HEK293 (cell line): ENCODE measurements around the gene SVOPL.
A peak's percentile ranks its signal among the peaks of the same experiment; 100 is the strongest.

Experiments
- CTCF ChIA-PET: fragments of 350-600 bp; formaldehyde crosslinking; extraction: SDS; loops from one replicate; lab custom pipeline; 2021; ENCODE audit warnings: antibody characterized with exemption; lab: Yijun Ruan, JAX
- POLR2A ChIA-PET: fragments of 300-600 bp; formaldehyde crosslinking; extraction: SDS; loops from one replicate; lab custom pipeline; 2020; ENCODE audit warnings: antibody characterized with exemption, inconsistent platforms; lab: Yijun Ruan, JAX
- H3K27ac ChIP-seq: fragments of 200-500 bp; sonication (Bioruptor generic); 2 replicates; pipeline ENCODE4 v1.5.1; 2014; ENCODE audit warnings: low read depth, low read length, control low read depth, inconsistent platforms; ENCODE audit errors: extremely low read depth
- H3K36me3 ChIP-seq, 2 experiments: fragments of 200-500 bp in 1 of 2; sonication (Bioruptor generic) in 1 of 2; 1 replicate in 1 of 2; 2 replicates in 1 of 2; pipeline ENCODE4 v1.5.1; 2014 to 2017; ENCODE audit warnings: inconsistent platforms in 2 of 2, low read length in 2 of 2; ENCODE audit not compliant: control insufficient read depth in 2 of 2, insufficient read depth in 1 of 2
- H3K4me1 ChIP-seq: fragments of 200-500 bp; sonication (Bioruptor generic); 2 replicates; pipeline ENCODE4 v1.5.1; 2014; ENCODE audit warnings: mild to moderate bottlenecking, low read length, inconsistent platforms; ENCODE audit not compliant: control insufficient read depth, insufficient read depth
- H3K4me3 ChIP-seq: 2 replicates; pipeline ENCODE4 v1.5.1; 2011; ENCODE audit warnings: low read depth, mild to moderate bottlenecking, control low read depth, low read length, moderate library complexity
- H3K9me3 ChIP-seq: fragments of 200-500 bp; sonication (Bioruptor generic); 2 replicates; pipeline ENCODE4 v1.5.1; 2014; ENCODE audit warnings: low read depth, low read length, inconsistent platforms; ENCODE audit not compliant: control insufficient read depth, insufficient read depth
- BCL11A ChIP-seq: fragments of 450-650 bp; formaldehyde crosslinking; IDR thresholded peaks from 2 replicates; pipeline ENCODE4 v1.5.1; 2016; ENCODE audit warnings: low read depth, missing biosample characterization, missing genetic modification characterization
- BCL11B ChIP-seq: fragments of 450-650 bp; formaldehyde crosslinking; IDR thresholded peaks from 2 replicates; pipeline ENCODE4 v1.5.1; 2016; ENCODE audit warnings: low read depth, missing biosample characterization, missing genetic modification characterization
- HOXC10 ChIP-seq: sonication (generic); formaldehyde crosslinking; IDR thresholded peaks from 2 replicates; pipeline ENCODE4 v1.8.1; 2023; ENCODE audit warnings: mild to moderate bottlenecking, missing genetic modification reagents
- KLF17 ChIP-seq: fragments of 450-650 bp; formaldehyde crosslinking; IDR thresholded peaks from 2 replicates; pipeline ENCODE4 v1.5.1; 2016; ENCODE audit warnings: missing biosample characterization, missing genetic modification characterization
- SCRT1 ChIP-seq: fragments of 450-650 bp; formaldehyde crosslinking; IDR thresholded peaks from 2 replicates; pipeline ENCODE4 v1.5.1; 2016; ENCODE audit warnings: missing biosample characterization, missing genetic modification characterization, borderline replicate concordance
- SCRT2 ChIP-seq: fragments of 450-650 bp; formaldehyde crosslinking; IDR thresholded peaks from 2 replicates; pipeline ENCODE4 v1.5.1; 2016; ENCODE audit warnings: missing biosample characterization, missing genetic modification characterization
- SP2 ChIP-seq: fragments of 450-650 bp; formaldehyde crosslinking; IDR thresholded peaks from 2 replicates; pipeline ENCODE4 v1.5.1; 2016; ENCODE audit warnings: missing biosample characterization, missing genetic modification characterization
- ZBTB21 ChIP-seq: fragments of 450-650 bp; formaldehyde crosslinking; IDR thresholded peaks from 2 replicates; pipeline ENCODE4 v1.5.1; 2017; ENCODE audit warnings: missing biosample characterization, missing genetic modification characterization
- ZIC2 ChIP-seq: fragments of 450-650 bp; formaldehyde crosslinking; IDR thresholded peaks from 2 replicates; pipeline ENCODE4 v1.5.1; 2016; ENCODE audit warnings: missing biosample characterization, missing genetic modification characterization
- ZNF133 ChIP-seq: fragments of 450-650 bp; formaldehyde crosslinking; IDR thresholded peaks from 2 replicates; pipeline ENCODE4 v1.5.1; 2016; ENCODE audit warnings: missing biosample characterization, missing genetic modification characterization
- ZNF184 ChIP-seq: fragments of 450-650 bp; IDR thresholded peaks from 2 replicates; pipeline ENCODE4 v1.5.1; 2018; ENCODE audit warnings: missing biosample characterization, mild to moderate bottlenecking, missing genetic modification characterization
- ZNF19 ChIP-seq: fragments of 450-650 bp; formaldehyde crosslinking; IDR thresholded peaks from 2 replicates; pipeline ENCODE4; 2016; ENCODE audit warnings: missing biosample characterization, missing genetic modification characterization, low read depth
- ZNF2 ChIP-seq: fragments of 450-650 bp; formaldehyde crosslinking; IDR thresholded peaks from 2 replicates; pipeline ENCODE4 v1.5.1; 2016; ENCODE audit warnings: missing biosample characterization, missing genetic modification characterization
- ZNF221 ChIP-seq: fragments of 450-650 bp; formaldehyde crosslinking; IDR thresholded peaks from 2 replicates; pipeline ENCODE4 v1.5.1; 2017; ENCODE audit warnings: missing biosample characterization, missing genetic modification characterization, borderline replicate concordance
- ZNF416 ChIP-seq: fragments of 450-650 bp; formaldehyde crosslinking; IDR thresholded peaks from 2 replicates; pipeline ENCODE4 v1.5.1; 2016; ENCODE audit warnings: missing biosample characterization, missing genetic modification characterization
- ZNF501 ChIP-seq: fragments of 450-650 bp; formaldehyde crosslinking; IDR thresholded peaks from 2 replicates; pipeline ENCODE4 v1.5.1; 2016; ENCODE audit warnings: missing biosample characterization, missing genetic modification characterization
- ZNF514 ChIP-seq: fragments of 450-650 bp; formaldehyde crosslinking; IDR thresholded peaks from 2 replicates; pipeline ENCODE4 v1.5.1; 2016; ENCODE audit warnings: missing biosample characterization, missing genetic modification characterization
- ZNF654 ChIP-seq: fragments of 450-650 bp; formaldehyde crosslinking; IDR thresholded peaks from 2 replicates; pipeline ENCODE4 v1.5.1; 2016; ENCODE audit warnings: low read depth, missing biosample characterization, missing genetic modification characterization
- ZNF670 ChIP-seq: fragments of 450-650 bp; formaldehyde crosslinking; IDR thresholded peaks from 2 replicates; pipeline ENCODE4 v1.5.1; 2016; ENCODE audit warnings: missing biosample characterization, missing genetic modification characterization, low read depth
- ZNF692 ChIP-seq: fragments of 450-650 bp; formaldehyde crosslinking; IDR thresholded peaks from 2 replicates; pipeline ENCODE4 v1.5.1; 2016; ENCODE audit warnings: missing biosample characterization, missing genetic modification characterization
- ZSCAN5A ChIP-seq: fragments of 450-650 bp; formaldehyde crosslinking; IDR thresholded peaks from 2 replicates; pipeline ENCODE4 v1.5.1; 2016; ENCODE audit warnings: missing biosample characterization, missing genetic modification characterization

SVOPL gene

GRCh38 chr7:138555684-138556083 lies 145.5 kb downstream of the SVOPL start (continued):
- no peak for TF ChIP-seq ZNF184 (tag by site-specific recombination)
- no peak for TF ChIP-seq ZNF133 (tag by site-specific recombination)
- no peak for TF ChIP-seq ZNF221 (tag by site-specific recombination)
- no peak for TF ChIP-seq ZNF19 (tag by site-specific recombination)
- TF ChIP-seq ZNF654: no peak

- Histone ChIP-seq H3K36me3 (peaks cover 3 to 96% of the 10 kb centered on the region in 2 experiments; a peak in 2 of 3 replicates), H3K4me3 (no peak overlapping the region), H3K4me1 (no peaks in the 10 kb centered on the region), H3K27ac (no peak overlapping the region), H3K9me3 (no peaks in the 10 kb centered on the region)
- POLR2A ChIA-PET: no interaction called here
- CTCF ChIA-PET: interaction anchor here (0.6 kb wide), 1 partner anchor 97 kb away, joined by 3 read pairs; no protein-coding TSS in a partner anchor
- TF ChIP-seq BCL11A (tag by site-specific recombination) (no peak), ZSCAN5A (no peak), SCRT1 (peak; percentile 96), ZNF416 (no peak), SCRT2 (tag by site-specific recombination) (peak; percentile 98), SP2 (tag by site-specific recombination) (no peak), ZNF514 (no peak), ZNF2 (no peak), ZIC2 (tag by site-specific recombination) (no peak)
Measured at GRCh38 chr7:138554674-138555073, 146.5 kb downstream of the SVOPL start.

GRCh38 chr7:138553805-138554204 lies 147.4 kb downstream of the SVOPL start:
- TF ChIP-seq SCRT2 (tag by site-specific recombination) (no peak), BCL11B (tag by site-specific recombination) (no peak), ZBTB21 (tag by site-specific recombination) (no peak), ZNF670 (no peak), ZNF692 (no peak), ZNF501 (tag by site-specific recombination) (no peak), ZNF184 (tag by site-specific recombination) (no peak), HOXC10 (CRISPR knock-in tag) (no peak), KLF17 (no peak)
- Histone ChIP-seq H3K4me3 (no peak overlapping the region), H3K27ac (no peak overlapping the region), H3K36me3 (peaks cover 3 to 91% of the 10 kb centered on the region in 2 experiments; a peak in 2 of 3 replicates), H3K9me3 (no peaks in the 10 kb centered on the region), H3K4me1 (no peaks in the 10 kb centered on the region)
- CTCF ChIA-PET: no interaction called here
- POLR2A ChIA-PET: no interaction called here
